H1 (cell line): ENCODE data around the gene IL17A. TPM values are rescaled to one million over a fixed set of nuclear protein-coding genes. Genes with fewer than 3 reads are reported as not detected.

Experiments used
- CTCF ChIA-PET: fragments of 300-600 bp; sonication (Branson Sonifier 250); formaldehyde crosslinking; loops from one replicate; lab custom pipeline; 2021; ENCODE audit not compliant: partially characterized antibody; lab: Charles Lee
- POLR2A ChIA-PET: fragments of 300-600 bp; sonication (Branson Sonifier 250); formaldehyde crosslinking; loops from one replicate; lab custom pipeline; 2021; ENCODE audit warnings: inconsistent platforms; ENCODE audit not compliant: partially characterized antibody; lab: Charles Lee
- DNase-seq, 2 experiments: peaks; one replicate each; pipeline versions ENCODE4 v3.0.0 to v3.0.0-alpha.2; 2010 to 2022; ENCODE audit warnings: low spot score in 2 of 2, low read depth in 1 of 2, mixed read lengths in 1 of 2
- FAIRE-seq: peaks from 2 replicates; lab custom pipeline; 2011; peaks lifted over from hg19 to GRCh38; lab: Jason Lieb, UNC
- H2AFZ ChIP-seq: 2 replicates; pipeline ENCODE4 v1.8.1; 2012; ENCODE audit warnings: low read length, inconsistent platforms
- H2AK5ac ChIP-seq: 2 replicates; pipeline ENCODE4 v1.6.1; 2013; ENCODE audit warnings: low read depth, low read length
- H2BK120ac ChIP-seq: replicated peaks from 2 replicates; pipeline ENCODE3; 2013; ENCODE audit warnings: low read depth, low read length, inconsistent platforms
- H2BK12ac ChIP-seq: 2 replicates; pipeline ENCODE4 v1.6.1; 2013; ENCODE audit warnings: low read depth, low read length
- H2BK15ac ChIP-seq: 2 replicates; pipeline ENCODE4 v1.6.1; 2013; ENCODE audit warnings: low read length
- H2BK20ac ChIP-seq: 2 replicates; pipeline ENCODE4 v1.6.1; 2013; ENCODE audit warnings: low read length
- H2BK5ac ChIP-seq: 2 replicates; pipeline ENCODE4 v1.6.1; 2013; ENCODE audit warnings: low read depth, low read length
- H3K14ac ChIP-seq: 2 replicates; pipeline ENCODE4 v1.6.1; 2013; ENCODE audit warnings: inconsistent platforms; ENCODE audit not compliant: insufficient read length
- H3K18ac ChIP-seq: 2 replicates; pipeline ENCODE4 v1.6.1; 2013; ENCODE audit warnings: low read length; ENCODE audit errors: extremely low read depth
- H3K23ac ChIP-seq: 2 replicates; pipeline ENCODE4 v1.6.1; 2013; ENCODE audit warnings: inconsistent platforms; ENCODE audit not compliant: insufficient read length
- H3K23me2 ChIP-seq: 2 replicates; pipeline ENCODE4 v1.6.1; 2013; ENCODE audit warnings: low read depth, low read length
- H3K27ac ChIP-seq: 2 replicates; pipeline ENCODE4 v1.6.1; 2011; ENCODE audit warnings: low read depth, low read length, inconsistent platforms
- H3K27me3 ChIP-seq, 4 experiments: replicated peaks in 1 of 4; 1 replicate in 1 of 4; 2 replicates in 3 of 4; pipeline versions ENCODE4 v1.6.1 to v1.8.1; 2011 to 2013; ENCODE audit warnings: low read length in 3 of 4, mild to moderate bottlenecking in 3 of 4, inconsistent platforms in 2 of 4, mixed read lengths in 2 of 4, moderate library complexity in 1 of 4; ENCODE audit not compliant: control insufficient read depth in 3 of 4, insufficient read depth in 3 of 4; ENCODE audit errors: extremely low read depth in 1 of 4
- H3K36me3 ChIP-seq, 4 experiments: 2 replicates each; pipeline versions ENCODE4 v1.6.1 to v1.8.1; 2011 to 2013; ENCODE audit warnings: mild to moderate bottlenecking in 4 of 4, low read length in 3 of 4, moderate library complexity in 2 of 4, control low read depth in 1 of 4, inconsistent platforms in 1 of 4; ENCODE audit not compliant: insufficient read depth in 4 of 4, control insufficient read depth in 2 of 4
- H3K4ac ChIP-seq: replicated peaks from 2 replicates; pipeline ENCODE3; 2013; ENCODE audit warnings: low read length, low read depth, mixed read lengths, inconsistent platforms; ENCODE audit not compliant: insufficient read length
- H3K4me1 ChIP-seq, 4 experiments: replicated peaks in 1 of 4; 1 replicate in 1 of 4; 2 replicates in 3 of 4; pipeline versions ENCODE4 v1.6.1 to v1.8.1; 2011 to 2013; ENCODE audit warnings: low read length in 3 of 4, inconsistent platforms in 2 of 4, mixed read lengths in 1 of 4; ENCODE audit not compliant: insufficient read depth in 4 of 4, control insufficient read depth in 3 of 4
- H3K4me2 ChIP-seq, 2 experiments: 2 replicates each; pipeline versions ENCODE4 v1.6.1 to v1.8.1; 2011 to 2013; ENCODE audit warnings: low read depth in 2 of 2, low read length in 2 of 2, control low read depth in 1 of 2, inconsistent platforms in 1 of 2, mild to moderate bottlenecking in 1 of 2; ENCODE audit not compliant: insufficient read depth in 1 of 2
- H3K4me3 ChIP-seq, 4 experiments: fragments of 200-600, 300-600 bp in 1 of 4; sonication (generic), shearing (Covaris generic), sonication (Bioruptor Twin) in 1 of 4; 2 replicates each; pipeline versions ENCODE4 v1.5.1 to v1.8.1; 2011 to 2016; ENCODE audit warnings: low read length in 4 of 4, low read depth in 3 of 4, control low read depth in 2 of 4, inconsistent platforms in 2 of 4, mild to moderate bottlenecking in 2 of 4, mixed read lengths in 1 of 4, moderate library complexity in 1 of 4; ENCODE audit not compliant: insufficient read depth in 2 of 4; ENCODE audit errors: extremely low read depth in 1 of 4
- H3K56ac ChIP-seq: replicated peaks from 2 replicates; pipeline ENCODE3; 2013; ENCODE audit warnings: low read depth, mild to moderate bottlenecking, mixed read lengths, low read length, inconsistent platforms; ENCODE audit not compliant: insufficient read length
- H3K79me1 ChIP-seq: 2 replicates; pipeline ENCODE4 v1.6.1; 2013; ENCODE audit warnings: low read depth, low read length, control low read depth
- H3K79me2 ChIP-seq, 2 experiments: 2 replicates each; pipeline versions ENCODE4 v1.6.1 to v1.8.1; 2012 to 2013; ENCODE audit warnings: low read length in 2 of 2, mild to moderate bottlenecking in 2 of 2, inconsistent platforms in 1 of 2; ENCODE audit not compliant: insufficient read depth in 2 of 2, control insufficient read depth in 1 of 2
- H3K9ac ChIP-seq, 4 experiments: replicated peaks in 1 of 4; 1 replicate in 1 of 4; 2 replicates in 3 of 4; pipeline versions ENCODE4 v1.6.1 to v1.8.1; 2011 to 2013; ENCODE audit warnings: low read depth in 3 of 4, low read length in 3 of 4, control low read depth in 2 of 4, mild to moderate bottlenecking in 2 of 4, moderate library complexity in 2 of 4, inconsistent platforms in 1 of 4; ENCODE audit errors: extremely low read depth in 1 of 4
- H3K9me3 ChIP-seq, 2 experiments: 2 replicates each; pipeline versions ENCODE4 v1.6.1 to v1.8.1; 2012 to 2013; ENCODE audit warnings: mild to moderate bottlenecking in 2 of 2, moderate library complexity in 2 of 2, control low read depth in 1 of 2, inconsistent platforms in 1 of 2, low read depth in 1 of 2, low read length in 1 of 2, mixed read lengths in 1 of 2; ENCODE audit not compliant: insufficient read depth in 2 of 2
- H4K20me1 ChIP-seq, 2 experiments: replicated peaks in 1 of 2; 2 replicates each; pipeline versions ENCODE3 to v1.8.1; 2011 to 2013; ENCODE audit warnings: inconsistent platforms in 2 of 2, low read length in 2 of 2, mild to moderate bottlenecking in 1 of 2; ENCODE audit not compliant: insufficient read depth in 2 of 2, control insufficient read depth in 1 of 2
- H4K5ac ChIP-seq: 2 replicates; pipeline ENCODE4 v1.6.1; 2013; ENCODE audit warnings: low read length, low read depth, mixed read lengths, inconsistent platforms; ENCODE audit not compliant: insufficient read length
- H4K8ac ChIP-seq: 2 replicates; pipeline ENCODE4 v1.8.0; 2013; ENCODE audit warnings: mild to moderate bottlenecking, moderate library complexity, low read length, inconsistent platforms; ENCODE audit not compliant: insufficient read depth; ENCODE audit errors: extremely low read depth
- H4K91ac ChIP-seq: replicated peaks from 2 replicates; pipeline ENCODE3; 2013; ENCODE audit warnings: low read length, mixed read lengths, inconsistent platforms; ENCODE audit not compliant: insufficient read length
- CEBPB ChIP-seq: IDR thresholded peaks from 2 replicates; pipeline ENCODE4 v1.6.1; 2012; ENCODE audit warnings: low read depth, low read length
- CREB1 ChIP-seq: IDR thresholded peaks from 2 replicates; pipeline ENCODE4 v1.6.1; 2012; ENCODE audit warnings: inconsistent platforms
- EZH2 ChIP-seq: fragments of 200-600 bp; sonication (generic); IDR thresholded peaks from 2 replicates; pipeline ENCODE4 v1.7.1; 2012; ENCODE audit warnings: low read depth, mild to moderate bottlenecking, moderate library complexity, low read length, inconsistent platforms; ENCODE audit not compliant: severe bottlenecking
- RBBP5 ChIP-seq: IDR thresholded peaks from 2 replicates; pipeline ENCODE4 v1.7.1; 2012; ENCODE audit warnings: low read depth, mild to moderate bottlenecking, inconsistent platforms, low read length, moderate library complexity, borderline replicate concordance
- SP4 ChIP-seq: IDR thresholded peaks from 2 replicates; pipeline ENCODE4 v1.6.1; 2012; ENCODE audit warnings: low read length, inconsistent platforms
- SUZ12 ChIP-seq: fragments of 200-600 bp; sonication (generic); IDR thresholded peaks from 2 replicates; pipeline ENCODE4 v1.6.1; 2012; ENCODE audit warnings: mild to moderate bottlenecking, inconsistent platforms, low read length, moderate library complexity, mixed read lengths
- WGBS, 2 experiments: shearing (Covaris generic) in 1 of 2; methylation state at CpG; one replicate each; pipeline versions ENCODE4 v1.1.6 to v1.1.7; 2013 to 2015; ENCODE audit warnings: low lambda C conversion rate in 2 of 2, mixed read lengths in 2 of 2, inconsistent platforms in 1 of 2, low coverage in 1 of 2, missing lambda C conversion rate in 1 of 2; ENCODE audit not compliant: insufficient replicate concordance in 2 of 2, insufficient coverage in 1 of 2, insufficient read length in 1 of 2; ENCODE audit errors: extremely low coverage in 1 of 2, missing lambda C conversion rate in 1 of 2; 5-methylcytosine and 5-hydroxymethylcytosine counted together
- polyA plus RNA-seq, 7 experiments: library from polyadenylated mRNA; depleted of rRNA in 3 of 7; stranded (reverse) in 5 of 7; unstranded in 2 of 7; fragments of >200 nt in 5 of 7; fragments of 200-250 nt in 2 of 7; gene quantifications; 1 replicate in 5 of 7; 2 replicates in 1 of 7; 4 replicates in 1 of 7; pipeline versions ENCODE4 v1.2.1 to v1.2.3, GENCODE V29; 2011 to 2013; ENCODE audit warnings: missing spikeins in 2 of 7, mixed read lengths in 2 of 7
- total RNA-seq: library from RNA; stranded (reverse); fragmentation: NEBNext Ultra II Directional; extraction: Animal tissue kit (Norgen Biotek cat#: 25700); gene quantifications from 2 replicates; pipeline ENCODE4 v1.2.1, GENCODE V29; 2021

The IL17A gene
- total and polyA plus RNA-seq, 2 of the 8 experiments (the other 6 are each of a cell fraction or from before 2014, with no cell fraction given): not detected

- no peak overlapping the region for H3K4me3 ChIP-seq
- no peak overlapping the region for H3K56ac ChIP-seq
- H3K23ac ChIP-seq: no peak overlapping the region
- no peak for FAIRE-seq
- H3K4me2 ChIP-seq: no peak overlapping the region
- ChIA-PET POLR2A (no interaction called here), CTCF (interaction anchor here (0.6 kb wide), 1 partner anchor 1703 kb away, joined by 3 read pairs; no protein-coding TSS in a partner anchor)
- H2BK120ac ChIP-seq: no peak overlapping the region
- DNase-seq: no peak
- no peaks in the 10 kb centered on the region for H3K79me2 ChIP-seq
- H2BK12ac ChIP-seq: no peak overlapping the region
- no peak overlapping the region for H3K4ac ChIP-seq
- no peak overlapping the region for H2AK5ac ChIP-seq
- no peaks in the 10 kb centered on the region for H3K4me1 ChIP-seq
- no peak overlapping the region for H4K91ac ChIP-seq
- peaks cover 0 to 2% (median 0%) of the 10 kb centered on the region in 4 experiments; a peak in 2 of 7 replicates for H3K27me3 ChIP-seq
- no peaks in the 10 kb centered on the region for H4K20me1 ChIP-seq
- H3K36me3 ChIP-seq: no peaks in the 10 kb centered on the region
- TF ChIP-seq RBBP5 (no peak), CREB1 (no peak), SP4 (no peak), SUZ12 (no peak), EZH2 (no peak), CEBPB (no peak)
- H3K9me3 ChIP-seq: no peaks in the 10 kb centered on the region
- no peak overlapping the region for H3K27ac ChIP-seq
- no peaks in the 10 kb centered on the region for H3K79me1 ChIP-seq
- no peaks in the 10 kb centered on the region for H3K23me2 ChIP-seq
- no peak overlapping the region for H2AFZ ChIP-seq
- H2BK15ac ChIP-seq: 0 out of 2 replicates have a peak overlapping the region, but pooled peaks have one; percentile 14
- H3K18ac ChIP-seq: no peak overlapping the region
- no peak overlapping the region for H4K5ac ChIP-seq
- no peak overlapping the region for H3K9ac ChIP-seq
- H2BK20ac ChIP-seq: no peak overlapping the region
- H3K14ac ChIP-seq: no peak overlapping the region
- 83% methylated on average over 3 of the region's 4 CpGs; no CpG with 5 or more reads in 1 of the 2 experiments for WGBS, 2 experiments
- H2BK5ac ChIP-seq: no peak overlapping the region
- no peak overlapping the region for H4K8ac ChIP-seq
These were observed 42.6 kb upstream of the IL17A start for GRCh38 chr6:52143551-52143950.
